ENCODE data around the gene CTRB1.

Gene CTRB1

DNA sequence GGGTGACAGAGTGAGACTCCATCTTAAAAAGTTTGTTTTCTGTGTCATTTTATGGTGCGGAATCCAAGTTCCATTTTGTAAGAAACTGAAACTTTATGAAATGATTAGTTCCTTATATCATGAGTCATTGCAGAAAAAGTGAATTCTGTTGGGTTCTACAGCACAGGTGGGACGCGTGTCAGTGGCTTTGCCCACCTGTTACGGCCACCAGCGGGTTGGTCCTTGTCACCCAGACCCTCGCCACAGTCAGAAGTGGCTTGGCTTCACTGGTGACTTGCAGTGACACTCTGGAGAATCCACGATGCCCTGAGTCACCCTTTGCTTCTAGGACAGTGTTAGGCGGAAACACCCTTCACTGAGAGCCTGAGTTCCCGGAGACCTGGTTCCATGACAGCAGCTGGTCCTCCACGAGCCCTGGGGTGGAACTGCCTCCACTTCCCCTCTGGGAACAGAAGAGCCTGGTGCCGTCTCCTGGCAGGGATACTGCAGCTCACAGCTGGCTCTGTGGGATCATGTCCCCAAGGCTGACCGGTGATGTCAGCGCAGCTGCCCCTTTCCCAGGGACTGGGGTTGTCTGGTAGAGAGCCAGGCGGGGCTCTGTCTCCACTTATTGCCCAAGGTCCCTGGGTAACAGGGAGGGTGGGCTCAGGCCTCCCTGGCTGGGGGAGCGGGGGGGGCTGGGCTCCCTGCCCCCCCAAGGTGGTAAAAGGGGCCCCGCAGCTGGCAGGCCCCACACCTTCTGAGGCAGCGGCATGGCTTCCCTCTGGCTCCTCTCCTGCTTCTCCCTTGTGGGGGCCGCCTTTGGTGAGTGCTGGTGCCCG, at the start of gene CTRB1:
Gene CTRB1 (plus strand): TSS at position 733 of the 821 bp plus-strand sequence. CDS start 20 bp downstream, at position 753.
- no peak for DNase-seq (ENCODE audit: low read depth)

DNA sequence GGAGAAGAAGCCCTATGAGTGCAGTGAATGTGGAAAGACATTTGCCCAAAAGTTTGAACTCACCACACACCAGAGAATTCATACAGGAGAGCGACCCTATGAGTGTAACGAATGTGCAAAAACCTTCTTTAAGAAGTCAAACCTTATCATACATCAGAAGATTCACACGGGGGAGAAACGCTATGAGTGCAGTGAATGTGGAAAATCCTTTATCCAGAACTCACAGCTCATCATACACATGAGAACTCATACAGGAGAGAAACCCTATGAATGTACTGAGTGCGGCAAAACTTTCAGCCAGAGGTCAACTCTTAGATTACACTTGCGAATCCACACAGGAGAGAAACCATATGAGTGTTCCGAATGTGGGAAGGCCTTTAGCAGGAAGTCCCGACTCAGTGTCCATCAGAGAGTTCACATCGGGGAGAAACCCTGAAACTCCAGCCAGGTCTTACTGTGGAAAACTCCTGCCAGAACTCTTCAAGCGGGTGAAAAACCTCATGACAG, 48.8 kb upstream of the CTRB1 start:
- no peak for DNase-seq (ENCODE audit: low read depth)

DNA sequence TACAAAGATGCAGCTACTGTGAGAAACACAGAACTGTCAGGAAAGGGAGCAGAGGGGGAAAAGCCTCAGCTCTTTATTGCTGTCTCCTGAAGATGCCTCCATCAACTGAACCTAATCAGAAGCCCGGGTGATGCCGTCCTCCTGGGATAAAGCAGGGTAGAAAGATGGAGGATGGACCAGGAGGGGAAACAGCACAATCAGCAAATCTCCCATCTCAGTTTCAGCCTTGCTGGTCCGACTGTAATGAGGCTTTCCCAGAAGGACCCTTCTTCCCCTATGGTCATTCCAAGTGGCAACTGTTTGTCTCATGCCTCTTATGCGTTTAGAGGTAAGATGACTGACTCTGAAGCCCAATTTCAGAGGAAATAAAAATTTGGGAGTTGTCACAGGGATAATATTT, 46.2 kb upstream of the CTRB1 start:
- no peak for DNase-seq (ENCODE audit: low read depth)

DNA sequence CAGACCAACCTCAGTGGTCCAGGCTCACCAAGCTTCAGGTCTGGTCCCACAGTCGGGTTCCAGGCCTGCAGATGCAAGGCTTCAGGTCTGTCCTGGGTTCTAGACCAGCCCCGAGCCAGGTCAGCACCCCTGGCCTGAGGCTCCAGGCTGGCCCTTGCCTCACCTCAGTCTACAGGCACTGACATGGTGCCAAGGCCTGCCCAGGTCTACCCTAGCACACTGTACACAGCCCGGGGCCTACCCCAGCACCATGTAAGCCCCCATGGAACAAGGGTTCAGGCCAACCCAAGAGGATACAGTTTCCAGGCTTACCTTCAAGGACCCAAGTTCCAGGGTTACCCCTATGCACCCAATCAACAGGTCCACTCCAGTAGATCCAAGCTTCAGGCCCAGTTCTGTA, 43.7 kb upstream of the CTRB1 start:
- DNase-seq (ENCODE audit: low read depth), result no peak

DNA sequence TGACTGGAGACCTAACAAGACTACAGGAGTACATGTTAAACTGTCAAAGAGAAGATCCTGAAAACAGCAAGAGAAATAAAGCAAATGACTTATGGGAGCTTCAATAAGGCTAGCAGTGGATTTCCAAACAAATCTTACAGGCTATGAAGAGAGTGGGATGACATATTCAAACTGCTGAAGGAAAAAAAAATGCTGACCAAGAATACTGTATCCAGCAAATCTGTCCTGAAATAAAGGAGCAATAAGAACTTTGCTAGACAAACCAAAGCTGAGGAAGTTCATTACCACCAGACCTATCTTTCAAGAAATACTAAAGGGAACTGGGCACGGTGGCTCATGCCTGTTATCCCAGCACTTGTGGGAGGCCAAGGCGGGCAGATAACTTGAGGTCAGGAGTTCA, 41.9 kb upstream of the CTRB1 start:
- DNase-seq (ENCODE audit: low read depth), result no peak

DNA sequence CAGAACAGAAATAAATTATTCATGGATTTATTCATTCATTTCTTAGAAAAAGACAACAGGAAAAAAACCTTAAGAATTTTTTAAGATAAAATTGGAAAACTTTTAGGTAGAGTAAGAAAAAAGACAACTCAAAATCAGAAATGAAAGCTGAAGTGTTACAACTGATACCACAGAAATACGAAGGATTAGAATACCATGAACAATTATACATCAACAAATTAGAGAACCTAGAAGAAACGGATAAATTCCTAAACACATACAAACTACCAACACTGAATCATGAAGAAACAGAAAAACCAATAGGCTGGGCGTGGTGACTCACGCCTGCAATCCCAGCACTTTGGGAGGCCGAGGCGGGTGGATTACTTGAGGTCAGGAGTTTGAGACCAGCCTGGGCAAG, 39.6 kb upstream of the CTRB1 start:
- no peak for DNase-seq (ENCODE audit: low read depth)

DNA sequence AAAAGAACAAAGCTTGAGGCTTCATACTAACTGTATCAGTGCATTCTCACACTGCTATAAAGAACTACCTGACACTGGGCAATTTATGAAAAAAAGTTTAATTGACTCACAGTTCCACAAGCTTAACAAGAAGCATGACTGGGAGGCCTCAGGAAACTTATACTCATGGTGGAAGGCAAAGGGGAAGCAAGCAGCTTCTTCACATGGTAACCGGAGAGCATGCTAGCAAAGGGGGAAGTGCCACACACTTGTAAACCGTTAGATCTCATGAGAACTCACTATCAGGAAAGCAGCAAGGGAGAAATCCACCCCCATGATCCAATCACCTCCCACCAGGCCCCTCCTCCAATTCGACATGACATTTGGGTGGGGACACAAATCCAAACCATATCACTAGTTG, 37.2 kb upstream of the CTRB1 start:
- DNase-seq (ENCODE audit: low read depth), result no peak

DNA sequence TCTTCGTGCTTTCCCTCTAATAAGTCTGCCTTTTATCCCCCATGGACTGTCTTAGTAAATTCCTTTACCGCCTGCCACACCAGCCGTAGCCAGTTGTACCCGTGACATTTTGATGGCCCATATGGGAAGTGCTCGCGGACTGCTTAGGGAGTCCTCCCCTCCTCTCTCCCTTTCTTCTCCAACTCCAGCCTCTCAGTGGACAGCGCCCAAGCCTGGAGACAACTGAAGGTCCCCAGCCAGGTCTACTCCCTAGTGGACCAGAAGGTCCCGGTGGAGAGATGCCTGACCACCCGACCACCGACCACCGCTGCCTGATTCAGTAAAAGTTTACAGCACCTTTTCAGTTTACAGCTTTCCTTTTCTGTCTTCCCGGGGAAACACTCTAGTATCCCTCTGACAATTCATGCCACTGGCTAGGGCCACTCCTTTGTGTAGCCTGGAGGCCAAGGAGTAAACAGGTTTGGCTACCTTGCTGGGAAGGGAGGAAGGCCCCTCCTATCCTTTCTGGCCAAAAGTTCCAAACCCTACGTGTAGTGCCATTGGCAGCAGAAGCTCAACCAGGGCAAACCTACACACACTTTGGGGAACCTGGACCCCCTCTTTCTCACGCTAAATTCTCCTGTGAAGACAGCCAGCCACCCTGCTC, 29.8 kb upstream of the CTRB1 start:
- DNase-seq (ENCODE audit: low read depth), result no peak

DNA sequence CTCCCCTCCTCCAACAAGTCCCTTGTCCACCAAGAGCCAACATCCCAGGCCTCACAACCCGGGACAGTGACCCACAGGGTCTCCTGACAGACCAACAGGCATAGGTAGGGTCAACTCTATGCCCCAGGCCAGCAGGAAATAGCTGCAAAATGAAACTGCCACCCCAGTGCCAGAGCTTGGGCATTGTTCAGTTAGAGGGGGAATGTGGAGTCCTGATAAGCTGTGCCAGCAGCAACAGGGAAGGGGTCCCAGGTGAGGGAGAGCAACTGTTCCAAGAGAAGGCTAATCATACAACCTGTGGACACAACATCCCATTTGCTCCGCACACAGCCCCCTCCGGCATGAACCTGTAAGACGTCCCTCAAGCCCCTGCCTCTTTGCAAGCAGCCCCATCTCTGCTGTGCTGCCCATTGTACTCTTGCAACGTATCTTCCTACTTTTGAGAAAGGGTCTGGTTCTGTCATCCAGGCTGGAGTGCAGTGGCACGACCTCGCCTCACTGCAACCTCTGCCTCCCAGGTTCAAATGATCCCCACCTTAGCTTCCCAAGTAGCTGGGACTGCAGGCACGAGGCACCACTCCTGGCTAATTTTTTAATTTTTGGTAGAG, 29.0 kb upstream of the CTRB1 start:
- no peak for DNase-seq (ENCODE audit: low read depth)

DNA sequence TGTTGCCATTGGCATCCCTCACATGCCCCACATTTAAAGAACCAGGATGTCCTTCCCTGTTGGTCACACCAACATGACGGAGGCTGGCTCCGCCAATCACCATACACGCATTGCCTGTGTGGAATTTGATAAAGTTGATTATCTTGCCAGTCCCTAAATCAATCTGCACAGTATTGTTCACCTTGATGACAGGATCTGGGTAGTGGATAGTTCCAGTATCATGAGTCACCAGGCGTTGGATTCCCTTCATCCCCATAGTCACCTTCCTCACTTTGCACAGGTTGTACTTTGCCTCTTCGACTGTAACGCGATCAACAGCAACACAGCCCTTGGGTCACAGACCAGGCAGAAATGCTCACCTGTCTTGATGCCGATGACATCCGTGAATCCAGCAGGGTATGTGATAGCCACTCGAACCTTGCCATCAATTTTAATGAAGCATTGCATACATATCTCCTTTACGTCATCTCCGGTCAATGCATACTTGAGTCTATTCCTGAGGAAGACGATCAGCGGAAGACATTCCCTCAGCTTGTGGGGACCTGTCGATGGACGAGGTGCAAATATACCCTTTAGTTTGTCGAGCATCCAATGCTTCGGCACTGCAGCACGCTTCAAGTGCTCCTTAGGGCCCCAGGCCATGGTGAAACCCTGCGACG, 26.1 kb upstream of the CTRB1 start:
- no peak for DNase-seq (ENCODE audit: low read depth)

DNA sequence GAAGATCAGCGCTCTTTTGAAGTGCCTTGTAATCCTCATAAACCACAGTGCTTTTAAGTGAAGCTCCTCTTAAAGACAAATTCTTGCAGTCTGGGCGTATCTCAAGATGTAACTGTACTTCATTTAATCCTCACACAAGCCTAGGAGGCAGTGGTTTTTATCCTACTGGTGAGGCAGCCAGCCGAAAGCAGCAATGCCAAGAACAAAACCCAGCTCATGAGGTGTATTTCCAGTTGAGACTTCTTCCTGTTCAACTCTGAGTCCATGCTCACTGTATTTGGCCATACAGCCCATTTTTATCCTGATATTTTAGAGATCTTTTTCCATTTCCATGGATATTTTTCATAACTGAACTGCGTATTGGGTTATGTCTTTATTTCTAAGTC, 25.5 kb upstream of the CTRB1 start:
- no peak for DNase-seq (ENCODE audit: low read depth)

DNA sequence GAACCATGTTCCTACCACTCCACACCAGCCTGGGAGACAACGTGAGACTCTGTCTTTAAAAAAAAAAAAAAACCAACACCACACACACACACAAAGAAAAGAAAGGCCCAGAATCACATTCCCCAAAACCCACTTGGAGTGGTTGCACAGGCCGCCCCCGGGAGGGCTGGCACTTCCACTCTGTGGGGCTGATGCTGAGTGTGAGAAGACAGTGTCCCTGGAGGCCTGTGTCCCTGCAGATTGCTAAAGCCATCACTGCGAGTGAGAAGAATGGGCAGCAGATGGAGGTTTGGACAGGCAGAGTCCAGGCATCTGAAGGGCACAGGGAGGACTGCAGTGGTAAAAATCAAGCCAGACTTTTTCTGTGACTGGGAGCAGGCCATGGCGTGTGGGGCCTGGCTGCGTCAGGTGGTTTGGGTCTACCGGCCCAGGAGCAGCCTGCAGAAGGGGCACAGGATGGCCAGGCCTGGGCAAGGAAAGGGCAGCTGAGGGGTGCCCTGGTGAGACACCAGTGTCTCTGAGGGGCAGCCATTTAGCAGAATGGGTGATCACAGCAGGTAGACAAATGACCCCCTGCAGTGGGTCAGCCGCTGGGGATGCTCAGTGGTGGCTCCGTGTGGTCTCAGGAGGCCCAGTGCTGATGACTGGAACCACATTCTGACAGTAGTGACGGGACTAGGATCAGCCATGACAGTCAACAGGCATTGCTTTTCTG, 24.9 kb upstream of the CTRB1 start:
- DNase-seq (ENCODE audit: low read depth), result no peak

DNA sequence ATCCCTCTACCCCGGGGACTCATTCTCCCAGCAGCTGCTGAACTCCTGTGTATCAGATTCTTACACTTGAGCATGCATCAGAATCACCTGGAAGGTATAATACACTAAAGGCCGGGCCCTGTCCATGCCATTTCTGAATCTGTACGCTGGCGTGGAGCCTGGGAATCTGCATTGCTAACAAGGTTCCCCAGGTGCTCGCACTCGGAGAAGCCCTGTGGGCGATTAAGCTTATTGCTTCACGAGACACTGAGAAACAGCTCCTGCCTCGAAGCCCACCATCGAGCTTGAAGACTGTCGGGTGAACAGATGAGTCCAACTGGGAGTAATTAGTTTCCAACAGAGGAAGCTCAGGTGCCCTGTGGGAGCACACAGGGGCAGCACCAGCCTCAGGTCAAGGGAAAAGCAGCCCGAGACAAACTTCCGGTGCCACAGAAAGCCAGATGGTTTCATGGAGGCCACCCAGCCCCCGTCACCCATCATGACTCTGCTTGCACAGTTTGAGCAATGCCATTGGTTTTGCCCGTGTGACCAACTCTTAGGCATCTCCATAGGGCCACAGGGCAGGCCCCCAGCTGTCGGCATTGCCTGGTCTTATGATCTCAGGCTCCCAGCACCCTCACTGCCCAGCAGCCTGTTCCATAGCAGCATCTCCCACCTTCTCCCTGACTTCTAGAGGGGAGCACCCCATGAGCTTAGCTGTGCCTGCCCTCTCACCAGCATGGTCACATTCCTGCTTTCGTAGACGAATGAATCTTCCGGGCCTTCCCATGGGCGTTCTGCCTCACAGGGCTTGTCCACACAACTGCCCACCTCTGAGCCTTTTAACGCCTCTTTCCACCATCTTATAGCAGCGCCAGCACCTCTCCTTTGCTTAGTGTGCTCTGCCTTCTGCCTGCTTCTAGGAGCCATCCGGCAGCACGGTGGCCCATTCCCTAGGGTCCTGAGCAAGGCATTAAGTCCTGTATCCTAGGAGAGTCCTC, 22.7 kb upstream of the CTRB1 start:
- DNase-seq (ENCODE audit: low read depth), result no peak

DNA sequence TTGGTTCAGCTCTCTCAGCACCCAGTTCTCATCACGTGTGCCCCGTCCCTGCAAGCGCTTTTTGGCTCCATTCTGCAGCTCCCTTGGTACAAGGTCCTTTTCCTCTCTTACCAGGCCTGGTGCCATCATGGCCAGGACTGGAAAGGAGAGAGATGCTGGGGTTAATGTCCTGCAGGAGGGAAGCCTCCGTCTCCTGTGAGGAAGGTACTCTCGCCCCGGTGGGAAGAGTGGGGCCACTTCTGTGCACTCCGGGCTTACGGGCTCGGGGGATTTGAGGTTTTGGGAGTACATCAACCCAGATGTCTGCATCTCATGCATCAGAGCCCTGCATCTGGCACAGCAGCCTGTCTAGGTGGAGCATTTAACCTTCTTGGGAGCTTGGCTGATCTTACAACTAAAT, 22.0 kb upstream of the CTRB1 start:
- no peak for DNase-seq (ENCODE audit: low read depth)

DNA sequence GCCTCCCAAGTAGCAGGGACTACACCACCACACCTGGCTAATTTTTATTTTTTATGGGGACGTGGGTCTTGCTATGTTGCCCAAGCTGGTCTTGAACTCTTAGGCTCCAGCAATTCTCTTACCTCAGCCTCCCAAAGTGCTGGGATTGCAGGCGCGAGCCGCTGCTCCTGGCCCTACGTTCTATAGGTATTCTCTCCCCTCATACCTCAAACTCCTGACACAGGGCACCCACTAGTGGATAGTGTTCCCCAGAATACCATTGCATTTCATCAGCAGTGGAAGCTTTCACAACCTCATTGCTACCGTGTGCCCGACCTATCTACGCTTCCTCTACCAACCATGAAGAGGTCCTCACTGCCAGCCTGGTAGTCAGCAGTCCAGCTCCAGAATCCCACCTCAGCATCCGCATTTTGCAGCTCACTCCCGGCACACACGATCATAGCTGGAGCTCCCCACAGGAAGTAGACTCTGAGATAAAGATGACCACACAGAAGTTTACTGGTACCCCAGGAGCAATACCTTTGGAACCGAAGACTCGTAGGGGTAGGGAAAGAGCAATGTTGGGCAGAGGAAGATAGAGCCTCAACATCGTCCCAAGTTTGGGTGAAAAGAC, 21.2 kb upstream of the CTRB1 start:
- DNase-seq (ENCODE audit: low read depth), result no peak

DNA sequence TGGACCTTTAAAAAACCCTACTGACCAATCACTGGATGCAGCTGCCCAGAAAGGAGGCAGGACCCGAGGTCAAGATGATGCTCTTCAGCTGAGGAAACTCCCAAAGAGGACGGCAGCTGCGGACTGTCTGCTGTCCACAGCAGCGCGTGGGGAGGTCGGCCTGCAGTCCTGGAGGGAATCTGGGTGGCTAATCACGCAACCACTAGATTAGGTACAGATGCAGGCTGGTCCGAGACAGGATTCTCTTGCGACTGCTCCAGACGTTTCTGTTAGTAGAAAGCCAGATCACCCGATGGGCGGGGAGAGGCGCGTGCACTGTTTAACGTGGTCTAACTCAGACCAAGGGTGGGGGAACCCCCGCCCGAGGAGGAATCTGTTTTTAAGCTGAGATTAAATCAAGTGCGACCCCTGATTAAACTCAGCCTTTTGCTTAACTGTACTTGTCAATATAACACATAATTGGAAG, 20.6 kb upstream of the CTRB1 start:
- no peak for DNase-seq (ENCODE audit: low read depth)

DNA sequence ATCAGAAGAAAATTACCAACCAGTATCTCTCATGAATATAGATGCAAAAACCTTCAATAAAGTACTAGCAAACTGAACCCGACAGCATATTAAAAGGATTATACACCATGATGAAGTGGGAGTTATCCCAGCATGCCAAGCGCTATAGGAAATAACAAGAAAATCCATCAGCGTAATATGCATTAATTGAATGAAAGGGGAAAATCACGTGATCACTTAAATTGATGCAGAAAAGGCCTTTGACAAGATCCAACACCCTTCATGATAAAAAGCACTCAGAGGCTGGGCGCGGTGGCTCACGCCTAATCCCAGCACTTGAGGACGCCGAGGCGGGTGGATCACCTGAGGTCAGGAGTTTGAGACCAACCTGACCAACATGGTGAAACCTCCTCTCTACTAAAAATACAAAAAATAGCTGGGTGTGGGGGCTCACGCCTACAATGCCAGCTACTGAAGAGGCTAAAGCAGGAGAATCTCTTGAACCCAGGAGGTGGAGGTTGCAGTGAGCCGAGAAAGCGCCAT, 16.7 kb upstream of the CTRB1 start:
- DNase-seq (ENCODE audit: low read depth), result no peak

DNA sequence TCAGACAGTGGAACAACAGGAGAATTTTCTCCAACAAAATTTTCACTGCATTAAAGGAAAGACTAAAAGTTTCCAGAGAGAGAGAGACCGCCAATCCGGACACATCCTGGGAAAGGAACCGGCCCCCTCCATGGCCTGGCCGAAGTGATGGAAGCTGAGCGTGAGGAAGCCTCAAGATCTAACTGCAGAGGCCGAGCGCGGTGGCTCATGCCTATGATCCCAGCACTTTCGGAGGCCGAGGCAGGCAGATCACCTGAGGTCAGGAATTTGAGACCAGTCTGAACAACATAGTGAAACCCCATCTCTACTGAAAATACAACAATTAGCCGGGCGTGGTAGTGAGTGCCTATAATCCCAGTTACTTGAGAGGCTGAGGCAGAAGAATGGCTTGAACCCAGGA, 15.7 kb upstream of the CTRB1 start:
- no peak for DNase-seq (ENCODE audit: low read depth)

DNA sequence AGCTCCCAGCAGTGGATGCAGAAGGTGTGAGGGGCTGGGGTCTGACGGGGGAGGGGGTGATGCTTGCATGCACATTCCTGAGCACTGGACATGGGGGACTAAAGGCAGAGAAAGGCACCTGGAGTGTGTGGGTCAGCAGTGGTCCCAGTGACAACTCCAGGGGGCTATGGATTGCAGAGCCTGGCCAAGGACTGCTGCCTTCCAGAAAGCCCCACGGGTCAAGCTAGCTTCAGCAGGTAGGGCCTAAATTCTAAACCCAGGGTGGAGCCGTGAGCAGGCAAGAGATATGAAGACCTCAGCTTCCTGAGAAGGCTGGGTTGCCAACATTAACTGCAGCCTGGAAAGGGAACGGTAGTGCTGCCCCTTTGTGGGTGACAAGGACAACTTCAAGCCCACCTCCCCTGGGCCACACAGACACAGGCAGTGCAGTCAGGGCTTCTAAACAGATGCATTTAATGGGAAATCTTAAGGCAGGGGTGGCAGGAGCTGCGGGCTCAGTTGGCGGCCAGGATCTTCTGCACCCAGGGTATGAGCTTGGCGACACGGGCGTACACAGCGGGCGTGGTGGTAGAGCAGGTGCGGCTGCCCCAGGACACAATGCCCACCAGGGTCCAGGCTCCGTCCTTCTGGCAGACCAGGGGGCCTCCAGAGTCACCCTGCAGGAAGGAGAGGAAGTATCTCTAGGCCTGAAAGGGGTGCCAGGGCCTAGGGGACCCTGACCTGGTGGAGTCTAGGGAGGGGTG, 14.9 kb upstream of the CTRB1 start:
- no peak for DNase-seq (ENCODE audit: low read depth)
